Large intestine (tissue), 3 donors: ENCODE results near the gene PTPRM. TPM values are rescaled to one million over a fixed set of nuclear protein-coding genes. Genes with fewer than 3 reads are reported as not detected.

ENCODE experiments used
- DNase-seq, 2 donors: peaks; one replicate each; pipeline versions ENCODE4 v3.0.0 to v3.0.0-alpha.2; 2013
- H3K27ac ChIP-seq: one replicate; pipeline ENCODE4 v1.5.1; 2013; ENCODE audit warnings: low read length
- H3K27me3 ChIP-seq: 2 replicates; pipeline ENCODE4 v1.6.1; 2013; ENCODE audit warnings: low read length; ENCODE audit not compliant: control insufficient read depth, insufficient read depth
- H3K36me3 ChIP-seq: 2 replicates; pipeline ENCODE4 v1.6.1; 2013; ENCODE audit warnings: low read length; ENCODE audit not compliant: control insufficient read depth, insufficient read depth
- H3K4me1 ChIP-seq: one replicate; pipeline ENCODE4 v1.6.1; 2013; ENCODE audit warnings: low read length; ENCODE audit not compliant: control insufficient read depth, insufficient read depth
- H3K4me3 ChIP-seq: one replicate; pipeline ENCODE4 v1.5.1; 2013; ENCODE audit warnings: low read length
- H3K9me3 ChIP-seq: one replicate; pipeline ENCODE4 v1.6.1; 2013; ENCODE audit warnings: mild to moderate bottlenecking, low read depth, low read length, moderate library complexity; ENCODE audit not compliant: control insufficient read depth
- WGBS: methylation state at CpG from one replicate; pipeline ENCODE4 v1.1.5; 2013; ENCODE audit warnings: low lambda C conversion rate; ENCODE audit not compliant: insufficient coverage; 5-methylcytosine and 5-hydroxymethylcytosine counted together
- polyA plus RNA-seq: library from polyadenylated mRNA; unstranded; fragments of 120-200 nt; gene quantifications from one replicate; pipeline ENCODE4 v1.2.1, GENCODE V29; 2013

The PTPRM gene
- polyA plus RNA-seq, 1 donor, result 27.2 TPM

- DNase-seq, result no peak
- Histone ChIP-seq H3K4me3 (no peak overlapping the region), H3K4me1 (no peaks in the 10 kb centered on the region), H3K27me3 (no peaks in the 10 kb centered on the region), H3K36me3 (no peaks in the 10 kb centered on the region), H3K9me3 (no peaks in the 10 kb centered on the region), H3K27ac (no peak overlapping the region)
- WGBS, result 79% methylated on average over 4 of the region's 6 CpGs
Measured at GRCh38 chr18:7974200-7974874, 407.2 kb downstream of the PTPRM start.

- H3K4me3 ChIP-seq, result no peak overlapping the region
- H3K4me1 ChIP-seq, result no peaks in the 10 kb centered on the region
- no peak overlapping the region for H3K27ac ChIP-seq
- WGBS, result no CpG with 5 or more reads among the region's 4 CpGs
- DNase-seq, result no peak
- no peaks in the 10 kb centered on the region for H3K36me3 ChIP-seq
- H3K9me3 ChIP-seq, result no peaks in the 10 kb centered on the region
- H3K27me3 ChIP-seq, result no peaks in the 10 kb centered on the region
Measured at GRCh38 chr18:7977897-7978296, 410.8 kb downstream of the PTPRM start.

- no CpG with 5 or more reads among the region's 4 CpGs for WGBS
Measured at GRCh38 chr18:7978834-7979233, 411.7 kb downstream of the PTPRM start.

GRCh38 chr18:7979714-7980113 lies 412.6 kb downstream of the PTPRM start:
- Histone ChIP-seq H3K9me3 (no peaks in the 10 kb centered on the region), H3K4me3 (no peak overlapping the region), H3K27ac (no peak overlapping the region), H3K4me1 (no peaks in the 10 kb centered on the region), H3K36me3 (no peaks in the 10 kb centered on the region), H3K27me3 (no peaks in the 10 kb centered on the region)
- DNase-seq, result no peak
- WGBS, result no CpG with 5 or more reads among the region's 8 CpGs

More at GRCh38 chr18:7978834-7979233, 411.7 kb downstream of the PTPRM start:
- no peaks in the 10 kb centered on the region for H3K36me3 ChIP-seq
- no peaks in the 10 kb centered on the region for H3K4me1 ChIP-seq
- no peak overlapping the region for H3K4me3 ChIP-seq
- H3K27me3 ChIP-seq, result no peaks in the 10 kb centered on the region
- no peaks in the 10 kb centered on the region for H3K9me3 ChIP-seq
- no peak for DNase-seq
- H3K27ac ChIP-seq, result no peak overlapping the region

GRCh38 chr18:7980136-7980535 lies 413.0 kb downstream of the PTPRM start:
- H3K9me3 ChIP-seq, result no peaks in the 10 kb centered on the region
- no peak overlapping the region for H3K4me3 ChIP-seq
- H3K36me3 ChIP-seq, result no peaks in the 10 kb centered on the region
- WGBS, result 100% methylated on average over 1 of the region's 3 CpGs
- no peaks in the 10 kb centered on the region for H3K4me1 ChIP-seq
- H3K27ac ChIP-seq, result no peak overlapping the region
- no peaks in the 10 kb centered on the region for H3K27me3 ChIP-seq
- DNase-seq, result no peak

GRCh38 chr18:7980656-7981055 lies 413.5 kb downstream of the PTPRM start:
- Histone ChIP-seq H3K4me1 (no peaks in the 10 kb centered on the region), H3K9me3 (no peaks in the 10 kb centered on the region), H3K27ac (no peak overlapping the region), H3K36me3 (no peaks in the 10 kb centered on the region), H3K27me3 (no peaks in the 10 kb centered on the region), H3K4me3 (no peak overlapping the region)
- DNase-seq, result no peak
- no CpG with 5 or more reads among the region's 4 CpGs for WGBS

- Histone ChIP-seq H3K27me3 (no peaks in the 10 kb centered on the region), H3K4me3 (no peak overlapping the region), H3K27ac (no peak overlapping the region), H3K4me1 (no peaks in the 10 kb centered on the region), H3K36me3 (no peaks in the 10 kb centered on the region), H3K9me3 (no peaks in the 10 kb centered on the region)
- DNase-seq, result no peak
Measured at GRCh38 chr18:7982216-7982615, 415.1 kb downstream of the PTPRM start.

GRCh38 chr18:7987284-7987976 lies 420.3 kb downstream of the PTPRM start:
- H3K36me3 ChIP-seq, result no peaks in the 10 kb centered on the region
- no CpG with 5 or more reads among the region's 3 CpGs for WGBS
- H3K4me1 ChIP-seq, result no peaks in the 10 kb centered on the region

GRCh38 chr18:7990670-7991069 lies 423.6 kb downstream of the PTPRM start:
- no peak for DNase-seq
- Histone ChIP-seq H3K9me3 (peaks cover 4% of the 10 kb centered on the region), H3K27ac (no peak overlapping the region), H3K4me3 (no peak overlapping the region), H3K27me3 (no peaks in the 10 kb centered on the region), H3K36me3 (no peaks in the 10 kb centered on the region), H3K4me1 (no peaks in the 10 kb centered on the region)
- WGBS, result no CpG with 5 or more reads among the region's 1 CpG

More at GRCh38 chr18:7987284-7987976, 420.3 kb downstream of the PTPRM start:
- no peaks in the 10 kb centered on the region for H3K9me3 ChIP-seq
- no peak overlapping the region for H3K27ac ChIP-seq
- no peaks in the 10 kb centered on the region for H3K27me3 ChIP-seq
- DNase-seq, result no peak
- no peak overlapping the region for H3K4me3 ChIP-seq

GRCh38 chr18:8001711-8002301 lies 434.7 kb downstream of the PTPRM start:
- DNase-seq, result no peak
- Histone ChIP-seq H3K4me1 (no peaks in the 10 kb centered on the region), H3K4me3 (no peak overlapping the region), H3K36me3 (no peaks in the 10 kb centered on the region), H3K27ac (no peak overlapping the region), H3K27me3 (no peaks in the 10 kb centered on the region), H3K9me3 (no peaks in the 10 kb centered on the region)
- 80% methylated on average over 1 of the region's 3 CpGs for WGBS
